ENCODE measurements around the gene HUS1.
A peak's percentile ranks its signal among the peaks of the same experiment; 100 is the strongest.
"Not testable (repeated sequence)": the region's sequence is repeated elsewhere in the genome, so short reads cannot be mapped to it uniquely, and the experiment has no call there.

The HUS1 gene

DNA sequence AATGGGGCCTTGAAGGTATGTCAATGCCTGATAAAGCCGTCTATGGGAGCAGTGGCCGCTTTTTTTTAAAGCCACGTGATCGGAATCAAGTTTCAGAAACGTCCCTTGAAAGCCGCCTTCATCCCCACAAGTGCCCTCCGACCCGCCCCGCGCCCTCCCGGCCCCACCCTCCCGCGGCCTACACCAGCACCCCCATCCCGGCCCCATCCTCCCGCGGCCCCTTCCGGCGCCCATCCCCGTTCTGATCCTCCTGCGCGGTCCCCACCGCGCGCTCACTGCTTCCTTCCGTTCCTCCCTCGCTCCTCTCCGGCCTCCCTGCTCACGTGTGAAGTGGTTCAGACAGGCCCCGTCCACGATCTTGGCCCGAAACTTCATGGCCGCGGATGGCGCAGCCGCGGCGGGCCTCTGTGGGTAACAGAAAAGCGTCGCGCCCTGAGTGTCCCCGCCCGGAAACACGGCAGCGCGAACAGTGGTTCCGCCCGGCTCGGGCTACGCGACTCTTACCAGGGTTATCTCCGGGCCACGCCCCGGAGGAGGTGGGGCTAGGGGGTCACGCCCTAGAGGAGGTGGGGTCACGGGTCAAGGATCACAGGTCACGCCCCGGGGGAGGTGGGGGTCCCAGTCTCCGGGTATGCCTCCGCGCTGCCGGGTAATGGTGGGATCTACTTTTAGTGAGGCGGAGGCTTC, at the start of gene HUS1:
HUS1 (minus strand) TSS at position 471 of the 687 bp plus-strand sequence; CDS start at position 375, 96 bp downstream.
- peak; percentile 94 for DNase-seq (ENCODE audit: low spot score)

DNA sequence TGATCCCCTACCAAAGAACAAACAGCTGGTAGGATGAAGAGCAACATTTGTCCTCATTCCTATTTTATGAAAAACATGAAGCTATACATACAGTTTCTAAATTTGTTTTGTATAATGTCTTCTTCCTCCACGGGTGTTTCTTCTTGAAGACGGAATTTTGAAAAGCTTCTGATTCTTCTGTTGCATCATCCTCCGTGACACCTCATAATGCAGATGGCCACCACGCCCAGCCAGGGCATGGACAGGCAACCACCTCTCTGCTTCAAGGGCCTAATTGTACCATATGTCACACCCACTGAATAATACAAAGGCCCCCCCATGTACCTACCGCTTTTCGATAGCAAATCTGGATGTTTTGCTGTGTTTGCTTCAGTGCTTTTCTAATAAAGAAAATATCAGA, 49.5 kb upstream of the HUS1 start, which contains the start of gene SUN3:
SUN3 (minus strand) TSS at position 170 of the 400 bp plus-strand sequence; CDS start at position 1, 169 bp downstream.
- DNase-seq (ENCODE audit: low spot score) = no peak

DNA sequence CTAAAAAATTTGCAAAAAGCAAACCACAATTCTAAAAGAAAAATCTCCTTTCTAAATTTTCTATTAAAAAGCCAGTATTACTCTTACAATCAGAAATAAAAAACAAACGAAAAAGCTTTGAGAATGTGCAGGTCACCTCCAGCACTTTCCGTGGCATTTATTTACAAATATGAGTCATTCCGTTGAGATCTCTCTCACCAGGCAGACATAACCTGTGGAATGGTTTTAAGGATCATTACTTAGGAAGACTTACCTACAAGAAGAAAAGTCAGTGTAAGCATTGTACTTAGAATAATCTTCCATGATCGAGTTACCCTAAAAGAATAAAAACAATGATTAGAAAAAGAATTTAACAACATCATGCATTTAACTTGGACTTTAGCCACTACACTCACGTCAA, 46.2 kb upstream of the HUS1 start:
- no peak for DNase-seq (ENCODE audit: low spot score)

DNA sequence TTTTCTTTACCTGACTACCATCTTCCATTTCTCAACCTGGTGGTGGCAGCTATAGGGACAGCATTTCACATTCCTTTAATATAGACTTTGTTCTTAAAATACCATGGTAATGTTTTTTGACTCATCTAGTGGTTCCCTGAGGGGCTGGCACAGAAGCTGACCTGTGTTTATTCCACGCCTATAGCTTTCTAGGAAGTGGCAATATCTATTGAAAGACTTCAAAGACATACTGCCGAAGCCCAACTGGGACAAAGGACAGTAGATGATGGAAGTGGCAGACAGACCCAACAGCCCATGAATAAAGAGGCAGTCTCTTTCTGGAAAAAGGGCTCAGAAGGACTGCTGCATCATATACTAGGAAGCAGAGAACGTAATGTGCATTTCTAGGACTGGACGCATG, 38.3 kb upstream of the HUS1 start:
- peak; percentile 77 for DNase-seq (ENCODE audit: low spot score)

DNA sequence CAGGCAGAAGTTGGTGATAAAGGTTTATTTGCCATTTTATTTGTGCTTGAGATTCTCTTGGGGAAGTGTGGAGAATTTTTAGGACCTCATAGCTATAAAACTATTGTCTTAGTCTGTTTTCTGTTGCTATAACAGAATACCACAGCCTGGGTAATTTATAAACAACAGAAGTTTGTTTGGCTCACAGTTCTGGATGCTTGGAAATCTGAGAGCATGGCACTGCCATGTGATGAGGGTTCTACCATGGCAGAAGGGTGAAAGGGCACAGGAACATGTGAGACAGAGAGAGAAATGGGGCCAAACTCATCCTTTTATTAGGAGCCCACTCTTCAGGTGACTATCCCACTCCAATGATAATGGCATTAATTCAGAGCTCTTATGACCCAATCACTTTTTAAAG, 37.2 kb upstream of the HUS1 start:
- no peak for DNase-seq (ENCODE audit: low spot score)

DNA sequence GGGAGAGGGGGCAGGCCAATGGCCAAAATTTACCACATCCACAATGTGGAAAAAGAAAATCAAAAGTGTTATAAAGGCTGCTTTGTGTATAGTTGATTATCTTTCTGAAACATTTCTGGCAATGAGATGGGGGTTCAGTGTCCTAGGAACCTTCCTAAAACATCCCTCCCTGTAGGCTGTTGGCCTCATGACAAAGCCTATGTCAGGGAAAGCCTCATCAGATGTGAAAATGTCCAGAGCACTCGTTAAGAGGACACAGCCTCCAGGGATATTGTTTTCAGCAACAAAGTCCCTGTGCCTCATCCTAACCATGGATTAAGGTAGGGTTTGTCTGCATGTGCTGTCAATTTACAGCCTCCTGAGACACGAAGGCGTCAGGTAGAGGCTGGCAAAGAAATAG, 32.5 kb upstream of the HUS1 start:
- no peak for DNase-seq (ENCODE audit: low spot score)

DNA sequence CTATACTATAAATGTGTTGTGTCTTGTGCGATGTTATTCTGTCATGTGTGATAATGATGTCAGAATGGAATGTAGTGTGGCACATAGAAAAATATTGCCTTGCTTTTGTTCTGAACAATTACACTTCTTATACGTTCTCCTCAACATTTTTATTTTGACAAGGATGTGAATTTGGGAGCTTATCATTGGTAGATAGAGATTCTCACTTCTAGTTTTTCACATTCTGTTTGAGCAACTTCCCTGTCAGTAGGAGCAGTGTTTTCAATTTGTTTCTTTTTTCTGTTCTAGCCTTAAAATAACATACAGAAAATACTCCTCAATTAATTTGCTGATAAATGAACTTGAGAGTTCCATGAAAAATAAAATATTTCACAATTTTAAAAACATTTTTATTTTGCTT, 31.9 kb upstream of the HUS1 start:
- DNase-seq (ENCODE audit: low spot score) = no peak

DNA sequence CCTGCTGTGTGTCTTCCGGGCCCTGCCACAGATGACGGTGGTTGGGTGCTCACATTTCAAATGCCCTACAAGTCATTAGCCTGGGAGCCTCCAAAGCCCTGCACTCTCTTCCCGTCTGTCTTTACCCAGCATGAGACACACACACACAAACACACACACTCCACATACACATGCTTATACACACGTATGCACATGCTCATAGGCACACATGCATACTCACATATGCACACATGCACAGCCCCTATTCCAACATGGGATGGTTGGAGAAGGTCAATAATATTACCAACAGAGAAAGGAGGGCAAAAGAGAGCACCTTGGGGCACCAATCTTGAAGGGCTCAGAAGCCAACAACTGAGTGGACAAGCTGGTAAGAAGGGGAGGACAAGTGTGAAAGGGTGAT, 30.5 kb upstream of the HUS1 start:
- no peak for DNase-seq (ENCODE audit: low spot score)

DNA sequence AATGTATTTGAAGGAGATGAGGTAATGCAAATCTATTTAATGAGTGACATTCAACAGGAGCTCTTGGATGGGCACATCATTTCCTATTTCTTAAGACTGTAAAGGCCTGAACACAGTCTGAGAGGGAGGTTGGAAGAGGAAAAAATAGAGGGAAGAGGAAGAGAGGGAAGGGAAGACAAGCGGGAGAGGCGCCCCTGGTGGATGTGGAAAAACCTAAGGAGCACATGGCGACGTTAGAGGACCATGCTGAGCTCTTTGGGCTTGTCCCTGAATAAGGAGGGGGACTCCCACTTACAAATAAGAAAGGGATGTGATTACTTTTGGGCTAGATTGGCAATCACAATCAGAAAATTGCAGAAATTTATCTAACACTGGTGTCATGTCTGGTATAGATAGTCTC, 29.8 kb upstream of the HUS1 start:
- no peak for DNase-seq (ENCODE audit: low spot score)

DNA sequence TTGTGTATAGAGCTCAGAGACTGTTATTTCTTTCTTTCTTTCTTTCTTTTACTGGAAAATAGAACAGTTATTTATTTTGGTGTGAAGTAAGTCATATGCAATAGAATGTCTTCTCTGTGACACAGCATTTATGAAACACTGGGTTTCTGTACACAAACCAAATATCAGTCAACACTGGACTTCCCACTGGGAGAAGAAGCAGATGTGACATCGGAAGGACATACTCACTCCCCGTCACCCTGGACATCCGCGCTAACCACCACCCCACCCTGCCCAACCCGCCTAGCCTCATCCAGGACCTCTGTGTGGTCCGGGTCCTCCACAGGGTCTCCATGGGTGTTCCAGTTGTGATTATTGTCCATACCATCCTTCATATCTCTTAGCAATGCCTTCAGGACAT, 27.5 kb upstream of the HUS1 start:
- DNase-seq (ENCODE audit: low spot score) = no peak

DNA sequence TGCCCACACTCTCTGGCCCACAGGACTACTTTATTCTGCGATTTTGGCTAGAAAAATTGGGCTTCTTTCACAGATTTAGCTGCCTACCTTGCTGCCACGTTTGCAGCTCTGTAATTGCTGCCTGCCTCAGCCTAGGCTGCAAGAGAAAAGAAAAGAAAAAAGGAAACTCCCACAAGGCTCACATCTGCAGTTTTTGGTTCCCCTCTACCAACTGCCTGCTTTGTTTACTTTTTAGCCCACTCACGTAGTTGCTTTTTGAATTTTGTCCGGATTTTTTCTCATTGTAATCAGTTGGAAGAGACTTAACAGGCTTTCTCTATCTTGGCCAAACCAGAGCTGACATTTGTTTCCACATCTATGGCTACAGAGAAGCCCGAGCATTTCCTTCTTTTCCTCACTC, 25.2 kb upstream of the HUS1 start:
- no peak for DNase-seq (ENCODE audit: low spot score)

DNA sequence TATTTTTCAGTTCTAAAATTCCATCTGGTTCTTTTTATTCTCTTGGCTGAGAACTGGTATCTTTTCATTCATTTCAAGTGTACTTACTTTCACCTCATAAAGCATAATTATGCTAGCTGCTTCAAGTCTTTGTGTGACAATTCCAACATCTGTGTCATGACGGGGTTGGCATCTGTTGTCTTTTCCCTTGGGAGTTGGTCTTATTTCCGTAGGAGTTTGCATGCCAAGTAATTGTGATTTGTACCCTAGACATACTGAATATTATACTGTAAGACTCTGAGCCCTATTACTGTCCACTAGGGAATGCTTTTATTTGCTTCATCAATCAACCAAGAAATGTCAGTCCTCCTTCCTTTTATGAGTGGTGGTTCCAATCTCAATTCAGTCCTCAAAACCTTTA, 24.6 kb upstream of the HUS1 start:
- DNase-seq (ENCODE audit: low spot score) = no peak

DNA sequence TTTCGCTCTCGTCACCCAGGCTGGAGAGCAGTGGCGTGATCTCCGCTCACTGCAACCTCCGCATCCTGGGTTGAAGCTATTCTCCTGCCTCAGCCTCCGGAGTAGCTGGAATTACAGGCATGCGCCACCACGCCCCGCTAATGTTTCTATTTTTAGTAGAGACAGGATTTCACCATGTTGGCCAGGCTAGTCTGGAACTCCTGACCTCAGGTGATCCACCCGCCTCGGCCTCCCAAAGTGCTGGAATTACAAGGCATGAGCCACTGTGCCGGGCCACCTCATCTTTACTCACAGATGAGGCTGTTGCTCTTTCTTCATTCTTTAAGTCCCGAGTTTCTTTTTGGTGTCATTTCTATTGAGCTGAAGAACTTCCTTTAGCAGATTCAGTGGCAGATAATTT, 20.7 kb upstream of the HUS1 start:
- not testable (repeated sequence) for DNase-seq (ENCODE audit: low spot score)

DNA sequence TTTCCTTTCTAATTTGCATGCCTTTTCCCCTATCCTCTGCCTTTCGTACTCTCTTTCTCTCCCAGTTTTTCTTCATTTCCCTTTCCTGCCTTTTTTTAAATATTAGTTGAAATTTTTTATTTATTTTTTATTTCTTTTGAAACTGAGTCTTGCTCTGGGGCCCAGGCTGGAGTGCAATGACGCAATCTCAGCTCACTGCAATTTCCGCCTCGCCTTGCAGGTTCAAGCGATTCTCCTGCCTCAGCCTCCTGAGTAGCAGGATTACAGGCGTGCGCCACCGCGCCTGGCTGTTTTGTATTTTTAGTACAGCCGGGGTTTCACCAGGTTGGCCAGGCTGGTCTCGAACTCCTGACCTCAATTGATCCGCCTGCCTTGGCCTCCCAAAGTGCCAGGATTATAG, 20.0 kb upstream of the HUS1 start:
- DNase-seq (ENCODE audit: low spot score) = no peak

DNA sequence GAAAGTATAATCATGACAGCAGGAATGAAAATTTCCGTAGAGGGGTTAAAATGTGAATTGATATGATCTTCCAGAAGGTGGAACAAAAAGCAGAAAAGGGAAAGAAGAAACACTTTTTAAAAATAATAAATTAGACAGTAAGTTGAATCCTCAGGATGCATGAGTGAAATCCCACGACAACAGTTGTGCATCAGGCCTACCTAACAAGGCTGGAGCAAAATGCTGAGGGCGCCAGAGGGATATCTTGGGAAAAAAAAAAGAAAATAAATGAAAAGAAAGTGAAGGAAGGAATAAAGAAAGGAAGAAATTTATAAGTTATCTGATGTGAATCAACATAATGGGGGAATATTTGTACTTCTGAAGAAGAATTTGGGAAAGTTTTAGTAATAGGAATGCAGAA, 13.0 kb upstream of the HUS1 start:
- no peak for DNase-seq (ENCODE audit: low spot score)

DNA sequence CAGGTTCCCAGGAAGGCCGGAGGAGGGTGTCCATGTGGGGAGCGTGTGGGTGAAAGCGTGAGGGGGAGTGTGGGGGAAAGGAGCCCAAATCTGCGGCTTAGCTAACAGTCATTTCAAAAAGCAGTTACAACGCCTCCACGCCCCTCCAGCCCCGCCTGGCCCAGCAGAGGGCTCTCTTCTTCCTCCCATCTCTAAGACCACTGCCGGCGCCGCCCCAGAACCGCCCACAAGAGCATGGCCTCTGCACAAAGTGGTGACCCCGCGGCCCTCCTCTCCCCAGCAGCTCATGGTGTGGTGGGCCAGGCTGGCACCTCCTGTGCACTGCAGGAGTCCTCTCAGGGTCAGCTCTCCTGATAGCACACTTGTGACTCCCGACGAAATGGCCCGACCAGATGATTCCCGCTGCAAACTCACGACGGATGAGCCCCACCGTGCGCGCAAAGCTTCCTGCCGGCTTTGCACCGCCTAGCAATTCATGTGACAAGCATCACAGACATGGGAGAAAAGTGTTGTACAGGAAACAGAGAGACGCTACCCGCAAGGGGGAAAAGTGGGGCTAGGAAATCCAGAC, 12.4 kb upstream of the HUS1 start:
- peak; percentile 20 for DNase-seq (ENCODE audit: low spot score)

DNA sequence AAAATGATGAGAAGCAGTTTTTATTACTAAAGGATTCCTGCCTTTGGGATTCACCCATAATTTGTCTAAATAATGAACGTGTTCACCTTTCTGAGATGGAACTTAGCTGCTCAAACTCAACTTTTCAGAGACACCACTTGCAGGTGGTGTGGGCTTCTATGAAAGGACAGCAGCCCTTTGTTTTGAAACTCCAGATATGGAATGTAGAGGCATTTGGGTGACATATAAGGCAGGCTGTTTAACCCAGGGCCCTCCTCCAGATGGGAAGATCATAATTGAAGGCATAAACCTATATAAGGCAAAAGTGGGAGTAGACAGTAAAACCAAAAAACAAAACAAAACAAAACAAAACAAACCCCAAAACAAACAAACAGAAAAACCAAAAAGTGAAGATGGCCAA, 11.9 kb upstream of the HUS1 start:
- DNase-seq (ENCODE audit: low spot score) = no peak

DNA sequence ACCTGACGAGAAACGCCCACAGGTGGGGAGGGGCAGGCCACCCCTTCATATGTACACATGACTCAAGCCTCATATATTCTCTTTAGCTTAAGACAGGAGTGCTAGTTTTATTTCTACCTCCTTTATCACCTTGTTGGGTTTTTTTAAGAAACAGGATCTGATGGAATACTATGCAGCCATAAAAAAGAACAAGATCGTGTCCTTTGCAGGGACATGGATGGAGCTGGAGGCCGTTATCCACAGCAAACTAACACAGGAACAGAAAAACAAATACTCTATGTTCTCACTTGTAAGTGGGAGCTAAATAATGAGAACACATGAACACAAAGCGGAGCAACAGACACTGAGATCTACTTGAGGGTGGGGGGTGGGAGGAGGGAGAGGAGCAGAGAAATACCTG, 11.2 kb upstream of the HUS1 start:
- no peak for DNase-seq (ENCODE audit: low spot score)

DNA sequence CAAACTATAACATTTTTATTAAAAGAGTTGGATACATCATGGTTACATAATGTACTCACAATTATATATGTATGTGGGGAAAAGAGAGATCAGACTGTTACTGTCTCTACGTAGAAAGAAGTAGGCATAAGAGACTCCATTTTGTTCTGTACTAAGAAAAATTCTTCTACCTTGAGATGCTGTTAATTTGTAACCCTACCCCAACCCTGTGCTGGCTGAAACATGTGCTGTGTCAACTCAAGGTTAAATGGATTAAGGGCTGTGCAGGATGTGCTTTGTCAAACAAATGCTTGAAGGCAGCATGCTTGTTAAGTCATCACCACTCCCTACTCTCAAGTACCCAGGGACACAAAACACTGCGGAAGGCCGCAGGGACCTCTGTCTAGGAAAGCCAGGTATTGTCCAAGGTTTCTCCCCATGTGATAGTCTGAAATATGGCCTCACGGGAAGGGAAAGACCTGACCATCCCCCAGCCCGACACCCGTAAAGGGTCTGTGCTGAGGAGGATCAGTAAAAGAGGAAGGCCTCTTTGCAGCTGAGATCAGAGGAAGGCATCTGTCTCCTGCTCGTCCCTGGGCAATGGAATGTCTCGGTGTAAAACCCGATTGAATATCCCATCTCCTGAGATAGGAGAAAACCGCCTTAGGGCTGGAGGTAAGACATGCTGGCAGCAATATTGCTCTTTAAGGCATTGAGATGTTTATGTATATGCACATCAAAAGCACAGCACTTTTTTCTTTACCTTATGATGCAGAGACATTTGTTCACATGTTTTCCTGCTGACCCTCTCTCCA, 10.4 kb upstream of the HUS1 start:
- not testable (repeated sequence) for DNase-seq (ENCODE audit: low spot score)

DNA sequence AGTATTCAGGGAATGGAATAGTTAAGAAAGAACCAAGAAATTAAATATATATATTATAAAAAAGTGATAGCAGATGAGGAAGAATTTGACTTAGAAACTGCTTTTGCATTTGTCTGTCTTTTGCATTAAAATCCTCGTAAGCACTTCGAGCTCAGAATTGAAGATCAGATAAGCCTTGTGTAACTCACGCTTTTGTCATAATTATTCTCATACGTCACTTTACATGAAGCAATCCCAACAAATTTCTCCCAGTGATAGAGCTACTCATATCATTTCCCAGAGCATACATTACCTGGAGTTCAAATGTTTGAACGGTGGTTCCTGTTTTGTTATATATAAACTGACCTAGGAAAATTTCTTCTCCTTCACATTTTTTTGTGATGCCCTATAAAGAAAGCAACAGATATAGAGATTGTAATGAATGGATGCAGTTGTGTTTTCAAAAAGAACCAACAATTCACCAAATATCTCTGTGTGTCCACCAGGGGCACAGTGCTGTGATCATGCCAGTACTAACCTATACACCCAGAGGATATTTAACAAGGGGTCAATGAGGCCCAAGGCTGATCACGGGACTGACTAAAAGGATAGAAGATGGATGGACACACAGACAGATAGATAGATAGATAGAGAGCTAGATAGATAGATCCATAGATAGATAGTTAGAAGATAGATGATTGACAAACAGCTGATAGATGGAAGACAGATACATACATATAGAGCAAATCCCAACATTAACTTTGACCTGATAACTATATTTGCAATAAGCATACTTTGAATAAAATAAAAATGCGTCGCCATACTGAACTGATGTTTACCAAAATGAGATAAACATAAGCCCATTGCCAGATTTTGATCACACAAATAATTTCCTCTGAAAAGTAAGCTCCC, 9.3 kb upstream of the HUS1 start:
- DNase-seq (ENCODE audit: low spot score) = peak; percentile 23

DNA sequence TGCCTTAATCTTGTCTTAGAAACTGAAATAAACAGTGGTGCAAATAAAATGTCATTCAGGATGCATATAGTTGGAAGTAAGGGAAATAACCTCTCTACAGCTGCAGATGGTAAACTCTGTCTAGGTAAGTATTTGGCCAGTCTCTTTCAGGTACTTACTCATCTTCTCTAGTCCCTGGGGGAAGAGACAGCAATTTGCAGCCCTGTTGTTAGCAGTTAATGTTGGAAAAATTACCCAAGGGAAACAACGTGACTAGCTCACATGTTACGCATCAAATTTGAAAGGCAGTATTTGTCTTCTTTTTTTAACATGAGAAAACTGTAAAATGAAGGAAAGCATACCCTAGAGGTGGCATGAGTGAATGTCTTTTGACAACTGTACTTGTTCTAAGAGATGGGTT, 3.2 kb upstream of the HUS1 start:
- no peak for DNase-seq (ENCODE audit: low spot score)

DNA sequence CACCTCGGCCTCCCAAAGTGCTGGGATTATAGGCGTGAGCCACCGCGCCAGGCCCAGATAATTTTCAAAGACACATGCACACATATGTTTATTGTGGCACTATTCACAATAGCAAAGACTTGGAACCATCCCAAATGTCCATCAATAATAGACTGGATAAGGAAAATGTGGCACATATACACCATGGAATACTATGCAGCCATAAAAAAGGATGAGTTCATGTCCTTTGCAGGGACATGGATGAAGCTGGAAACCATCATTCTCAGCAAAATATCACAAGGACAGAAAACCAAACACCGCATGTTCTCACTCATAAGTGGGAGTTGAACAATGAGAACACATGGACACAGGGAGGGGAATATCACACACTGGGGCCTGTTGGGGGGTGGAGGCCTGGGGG, 1.2 kb upstream of the HUS1 start:
- not testable (repeated sequence) for DNase-seq (ENCODE audit: low spot score)
